Nucleus accumbens (tissue), 56 donors: Measurements from ENCODE around the gene RPL18.
A peak's percentile ranks its signal among the peaks of the same experiment; 100 is the strongest.

Experiments
- DNase-seq, 56 donors: peaks; one replicate each; lab custom pipeline; 2025; lab: John Stamatoyannopoulos, UW

The RPL18 gene

DNA sequence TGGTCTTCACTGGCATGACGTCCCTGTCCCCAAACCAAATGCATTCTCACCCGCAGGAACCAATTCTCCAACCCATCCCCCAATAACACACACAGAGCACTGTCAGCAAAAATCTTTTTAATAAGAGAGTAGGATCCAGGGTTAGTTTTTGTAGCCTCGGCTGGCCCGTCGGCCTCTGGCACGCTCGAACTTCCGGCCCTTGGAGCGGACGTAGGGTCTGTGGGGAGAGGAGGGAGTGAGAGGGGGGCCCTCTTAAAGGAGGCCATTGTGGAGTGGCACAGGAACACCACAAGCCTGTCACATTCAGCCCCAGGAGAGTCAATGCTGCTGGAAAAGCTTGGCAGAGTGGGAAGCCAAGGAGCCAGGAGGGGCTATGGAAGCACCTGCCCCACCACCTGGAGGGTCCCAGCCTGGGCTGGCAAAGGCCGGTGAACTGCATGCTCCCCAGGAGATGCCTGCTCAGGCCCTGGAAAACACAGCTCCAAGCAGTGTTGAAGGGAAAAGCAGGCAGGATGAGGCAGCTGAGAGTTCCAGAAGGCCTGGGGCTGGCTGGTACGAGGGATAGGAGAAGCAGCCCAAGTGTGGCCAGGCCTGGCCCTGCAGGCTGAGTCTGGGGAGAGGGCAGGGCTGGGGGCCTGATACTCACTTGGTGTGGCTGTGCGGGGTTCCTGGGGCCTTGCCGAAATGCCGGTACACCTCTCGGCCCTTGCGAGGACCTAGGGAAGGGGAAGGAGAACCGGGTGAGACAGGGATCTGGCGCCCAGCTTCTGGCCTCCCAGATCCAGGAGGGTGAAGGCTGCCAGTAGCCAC lies 3.5 kb downstream of the RPL18 start:
- no peak for DNase-seq

DNA sequence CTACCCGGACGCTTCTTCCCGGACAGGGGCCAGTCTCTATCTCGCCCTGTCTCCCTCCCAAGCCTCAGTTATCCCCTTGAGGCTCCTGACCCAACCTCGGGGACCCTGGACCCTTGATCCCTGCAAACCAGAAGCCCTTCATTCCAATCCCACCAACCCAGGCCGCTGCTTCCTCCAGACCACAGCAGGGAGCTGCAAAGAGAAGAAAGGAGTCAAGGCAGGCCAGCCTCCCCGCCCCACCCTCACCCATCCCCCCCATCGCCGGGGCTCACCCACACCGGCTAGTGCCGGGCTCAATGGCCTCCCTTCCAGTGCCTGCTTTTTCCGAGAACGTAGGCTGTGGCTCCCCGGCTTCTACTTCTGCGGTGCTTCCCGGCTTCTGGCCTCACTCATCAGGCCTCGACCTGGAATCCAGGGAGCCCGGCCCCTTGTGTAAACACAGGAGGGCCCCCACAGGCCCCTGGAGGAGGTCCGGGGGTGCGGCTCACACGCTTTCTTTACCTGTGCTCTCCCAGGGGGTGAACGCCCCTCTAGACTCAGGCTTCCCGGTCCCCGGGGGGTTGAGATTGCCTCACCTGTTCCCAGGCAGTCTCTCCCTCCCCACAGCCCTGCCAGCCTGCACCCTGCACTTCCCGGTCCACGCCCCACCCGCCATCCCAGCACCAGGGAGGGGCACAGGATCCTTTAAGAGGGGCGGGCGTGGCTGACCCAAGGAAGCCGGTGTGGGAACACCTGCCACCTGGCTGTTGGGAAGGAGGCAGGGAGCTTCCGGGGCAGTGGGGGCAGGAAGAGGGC lies 4.3 kb downstream of the RPL18 start, which contains the start of gene FAM83E:
TSS of gene FAM83E (minus strand) at position 641 of the 795 bp plus-strand sequence. CDS start 1,704 bp downstream, outside the sequence.
- DNase-seq, result no peak

DNA sequence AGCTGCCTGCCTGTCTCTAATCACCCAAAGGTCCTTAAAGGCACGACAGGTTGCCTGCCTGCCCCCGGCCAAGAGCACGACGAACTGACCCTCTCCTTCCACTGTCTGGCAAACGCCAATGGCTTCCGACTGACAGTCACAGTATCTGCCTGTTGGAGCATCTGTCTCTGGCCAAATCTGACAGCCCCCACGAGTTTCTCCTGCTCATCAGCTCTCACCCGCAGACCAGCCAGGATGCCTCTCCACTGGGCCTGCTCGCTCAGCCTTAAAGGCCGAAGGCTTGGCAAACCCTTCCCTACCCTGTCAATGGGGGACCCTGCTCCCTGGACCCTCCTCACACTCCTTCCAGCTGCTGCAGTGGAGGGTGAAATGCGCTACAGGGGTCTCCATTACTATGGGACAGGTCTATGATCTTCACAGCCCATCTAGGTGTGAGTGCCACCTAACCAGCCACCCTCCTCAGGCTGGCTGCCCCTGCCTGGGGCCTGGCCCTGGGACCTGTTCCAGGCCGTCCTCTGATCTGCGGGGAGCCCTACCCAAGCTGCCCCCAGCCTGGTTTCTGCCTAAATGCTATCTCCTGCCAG lies 5.0 kb downstream of the RPL18 start:
- DNase-seq, result no peak

DNA sequence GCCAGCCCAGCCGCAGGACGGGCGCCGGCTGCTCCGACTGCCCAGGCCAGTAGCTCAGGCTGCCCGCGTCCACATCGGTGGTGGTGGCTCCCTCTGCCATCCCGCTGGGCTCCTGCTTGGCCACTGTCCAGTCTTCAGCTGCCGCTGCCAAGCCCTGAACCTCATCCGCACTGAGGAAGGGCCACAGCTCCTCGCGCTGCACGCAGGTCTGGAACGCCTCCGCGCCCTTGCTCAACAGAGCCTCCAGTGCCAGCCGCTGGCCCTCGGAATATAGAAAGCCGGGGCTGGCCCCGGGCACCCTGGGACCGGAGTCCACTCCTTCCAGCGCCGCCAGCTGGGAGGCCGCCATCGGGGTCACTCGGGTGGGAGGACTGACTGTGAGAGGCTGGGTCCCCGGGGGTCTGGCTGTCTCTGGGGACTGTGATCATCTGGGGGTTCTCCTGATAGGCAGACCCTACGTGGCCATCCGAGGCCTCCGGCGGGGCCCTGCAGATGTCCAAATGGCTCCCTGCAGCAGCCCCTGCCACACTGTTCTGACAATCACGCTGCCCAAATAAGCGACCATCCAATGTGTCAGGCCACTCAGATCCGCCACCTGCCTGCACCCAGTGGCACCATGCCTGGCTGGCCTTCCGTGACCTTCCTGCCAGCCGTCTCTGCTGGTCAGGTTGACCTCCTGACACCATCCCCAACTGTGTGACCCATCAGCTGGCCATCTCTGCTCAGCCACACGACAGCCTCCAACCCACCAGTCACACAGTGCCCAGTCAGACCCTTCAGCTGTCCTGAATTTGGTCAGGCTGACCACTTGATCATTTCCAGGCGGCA lies 5.7 kb downstream of the RPL18 start:
- DNase-seq, result peak in 32 of 56 donors; percentile 16 to 73 (median 36)

DNA sequence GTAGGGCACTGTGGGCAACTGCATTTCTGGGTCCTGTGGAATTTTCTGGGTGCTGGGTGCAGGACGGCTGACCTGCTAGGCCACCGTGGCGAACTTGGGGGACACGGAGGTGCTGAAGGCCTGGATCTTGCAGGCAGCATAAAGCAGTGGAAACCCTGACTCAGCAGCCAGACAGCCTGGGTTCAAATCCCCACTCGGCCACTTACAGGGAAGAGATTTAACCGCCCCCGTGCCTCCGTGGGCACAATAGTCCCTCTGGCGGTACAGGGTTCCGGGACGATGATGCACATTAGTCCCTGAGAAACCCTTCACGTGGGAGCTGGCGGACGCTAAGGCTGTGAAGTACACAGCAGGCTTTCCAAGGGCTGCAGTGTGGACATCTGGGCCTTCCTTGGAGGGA lies 7.1 kb downstream of the RPL18 start:
- DNase-seq, result no peak

DNA sequence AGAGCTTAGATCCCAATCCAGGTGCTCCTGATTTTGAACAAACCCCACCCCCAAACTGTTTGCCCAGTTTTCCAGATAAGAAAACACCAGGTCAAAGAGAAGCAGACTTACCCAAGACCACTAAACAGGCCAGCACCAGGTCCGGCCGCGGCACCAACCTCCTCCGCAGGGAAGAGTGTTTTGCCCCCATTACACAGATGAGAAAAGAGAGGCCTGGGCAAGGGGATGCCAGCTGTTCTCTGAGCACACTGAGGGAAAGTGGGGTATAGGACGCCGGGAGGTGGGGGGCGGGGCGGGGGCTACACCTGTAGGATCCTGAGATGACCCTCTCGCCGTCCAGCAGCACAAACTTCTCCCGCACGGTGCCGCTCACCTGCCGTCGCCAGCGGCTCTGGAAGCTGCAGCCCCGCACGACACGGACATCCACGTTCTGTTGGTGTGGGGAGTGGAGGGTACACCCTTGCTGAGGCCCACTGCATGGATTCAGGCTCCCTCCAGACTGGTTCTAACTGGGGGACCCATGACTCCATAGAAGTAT lies 9.3 kb downstream of the RPL18 start:
- DNase-seq, result no peak

DNA sequence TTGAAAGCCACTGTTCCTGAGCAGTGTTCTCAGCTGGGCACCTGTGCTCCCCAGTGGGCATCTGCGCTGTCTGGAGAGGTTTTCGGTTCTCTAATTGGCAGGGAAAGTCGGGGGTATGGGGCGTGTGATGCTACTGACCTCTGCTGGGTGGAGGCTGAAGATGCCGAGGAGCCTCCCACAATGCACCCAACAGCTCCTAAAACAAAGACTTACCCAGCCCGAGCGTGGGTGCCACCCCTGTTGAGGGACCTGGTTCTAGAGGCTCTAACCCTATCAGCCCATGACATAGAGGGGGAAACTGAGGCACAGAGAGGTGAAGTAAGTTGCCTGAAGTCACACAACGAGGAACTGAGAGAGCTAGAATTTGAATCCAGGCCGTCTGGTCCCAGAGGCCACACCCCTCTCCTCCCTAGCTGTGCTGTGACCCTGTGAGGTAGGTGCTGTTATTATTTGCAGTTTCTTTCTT lies 10.1 kb downstream of the RPL18 start:
- DNase-seq, result peak in 11 of 56 donors; percentile 9 to 55 (median 23)

DNA sequence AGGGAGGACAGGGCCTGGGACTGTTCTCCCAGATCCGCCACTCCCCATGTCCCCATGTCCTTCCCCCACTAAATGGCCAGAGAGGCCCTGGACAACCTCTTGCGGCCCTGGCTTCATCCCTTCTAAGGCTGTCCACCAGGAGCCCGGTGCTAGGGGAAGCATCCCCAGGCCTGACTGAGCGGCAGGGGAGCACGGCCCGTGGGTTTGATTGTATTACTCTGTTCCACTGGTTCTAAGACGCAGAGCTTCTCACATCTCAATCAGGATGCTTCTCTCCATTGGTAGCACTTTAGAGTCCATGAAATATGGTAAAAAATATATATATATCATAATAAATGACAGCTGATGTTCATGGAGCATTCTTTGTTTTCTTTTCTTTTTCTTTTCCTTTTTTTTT lies 11.6 kb downstream of the RPL18 start:
- no peak for DNase-seq

DNA sequence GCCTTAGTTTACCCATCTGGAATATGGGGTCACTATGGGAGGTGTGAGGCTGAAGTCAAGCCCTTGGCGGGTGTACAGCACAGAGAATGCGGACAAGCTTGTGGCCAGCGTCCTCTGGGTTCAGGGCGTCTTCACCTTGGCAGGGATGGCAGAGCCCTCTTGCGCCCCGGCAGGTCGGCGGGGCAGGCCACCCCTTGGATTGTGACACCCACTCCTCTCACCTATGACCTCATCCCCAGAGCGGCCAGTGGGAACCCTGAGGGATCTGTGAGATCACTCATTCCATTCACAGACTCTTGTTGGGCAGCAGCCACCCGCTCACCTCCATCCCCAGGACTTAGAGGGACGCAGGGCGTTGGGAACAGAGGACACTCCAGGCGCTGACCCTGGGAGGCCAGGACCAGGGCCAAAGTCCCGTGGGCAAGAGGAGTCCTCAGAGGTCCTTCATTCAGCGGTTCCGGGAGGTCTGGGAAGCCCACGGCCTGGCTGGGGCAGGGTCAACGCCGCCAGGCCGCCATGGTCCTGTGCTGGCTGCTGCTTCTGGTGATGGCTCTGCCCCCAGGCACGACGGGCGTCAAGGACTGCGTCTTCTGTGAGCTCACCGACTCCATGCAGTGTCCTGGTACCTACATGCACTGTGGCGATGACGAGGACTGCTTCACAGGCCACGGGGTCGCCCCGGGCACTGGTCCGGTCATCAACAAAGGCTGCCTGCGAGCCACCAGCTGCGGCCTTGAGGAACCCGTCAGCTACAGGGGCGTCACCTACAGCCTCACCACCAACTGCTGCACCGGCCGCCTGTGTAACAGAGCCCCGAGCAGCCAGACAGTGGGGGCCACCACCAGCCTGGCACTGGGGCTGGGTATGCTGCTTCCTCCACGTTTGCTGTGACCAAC lies 12.3 kb downstream of the RPL18 start, which contains the start of gene SPACA4:
TSS of gene SPACA4 (plus strand) at position 280 of the 896 bp plus-strand sequence. CDS start at position 517, 237 bp downstream.
- DNase-seq, result no peak

DNA sequence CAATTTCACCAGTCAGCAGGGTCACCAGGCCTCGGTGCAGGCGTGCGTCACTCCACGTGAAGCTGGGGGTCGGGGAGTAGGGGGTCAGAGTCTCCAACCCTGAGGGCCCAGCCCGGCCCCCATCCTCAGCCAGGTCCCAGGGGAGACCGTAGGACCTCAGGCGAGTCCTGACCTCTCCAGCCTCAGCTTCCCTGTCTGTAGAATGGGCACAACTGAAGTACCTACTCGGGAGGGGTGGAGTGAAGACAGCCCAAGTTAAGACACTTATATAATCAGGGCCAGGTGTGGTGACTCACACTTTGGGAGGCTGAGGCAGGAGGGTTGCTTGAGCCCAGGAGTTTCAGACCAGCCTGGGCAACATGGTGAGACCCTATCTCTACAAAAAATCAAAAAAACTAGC lies 15.1 kb downstream of the RPL18 start:
- no peak for DNase-seq

DNA sequence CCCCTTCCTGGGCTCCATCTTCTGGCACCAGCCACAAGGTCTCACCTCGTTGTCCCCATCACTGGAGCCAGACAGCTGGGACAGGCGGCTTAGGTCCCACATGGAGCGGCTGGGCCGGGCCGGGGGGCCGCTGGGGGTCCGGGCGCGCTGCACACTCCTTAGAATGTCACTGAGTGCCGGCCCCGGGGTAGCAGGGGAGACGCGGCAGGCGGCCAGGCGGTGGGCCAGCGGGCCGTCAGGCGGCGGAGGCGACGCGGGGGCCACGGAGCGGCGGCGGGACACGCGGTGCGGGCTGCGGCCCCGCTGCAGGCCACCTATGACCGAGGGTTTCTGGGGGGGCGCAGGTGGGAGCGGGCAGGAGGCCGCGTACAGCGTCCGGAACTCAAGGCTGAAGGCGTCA lies 15.5 kb downstream of the RPL18 start:
- no peak for DNase-seq

DNA sequence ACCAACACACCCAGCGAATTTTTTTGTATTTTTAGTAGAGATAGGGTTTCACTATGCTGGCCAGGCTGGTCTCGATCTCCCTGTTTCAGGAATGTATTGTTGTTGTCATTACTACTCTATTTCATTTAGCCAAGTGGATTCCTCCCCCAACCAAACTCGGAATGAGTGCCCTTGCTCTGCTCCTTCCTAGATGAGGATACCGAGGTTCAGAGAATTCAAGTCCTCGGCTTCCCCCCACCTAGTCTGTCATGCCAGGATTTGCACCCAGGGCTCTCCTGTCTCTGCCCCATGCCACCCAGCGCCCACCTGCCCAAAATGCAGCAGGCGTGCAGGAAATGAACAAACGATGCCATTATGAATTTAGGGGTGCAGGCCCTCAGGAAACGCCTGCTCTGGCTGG lies 16.0 kb downstream of the RPL18 start:
- no peak for DNase-seq

DNA sequence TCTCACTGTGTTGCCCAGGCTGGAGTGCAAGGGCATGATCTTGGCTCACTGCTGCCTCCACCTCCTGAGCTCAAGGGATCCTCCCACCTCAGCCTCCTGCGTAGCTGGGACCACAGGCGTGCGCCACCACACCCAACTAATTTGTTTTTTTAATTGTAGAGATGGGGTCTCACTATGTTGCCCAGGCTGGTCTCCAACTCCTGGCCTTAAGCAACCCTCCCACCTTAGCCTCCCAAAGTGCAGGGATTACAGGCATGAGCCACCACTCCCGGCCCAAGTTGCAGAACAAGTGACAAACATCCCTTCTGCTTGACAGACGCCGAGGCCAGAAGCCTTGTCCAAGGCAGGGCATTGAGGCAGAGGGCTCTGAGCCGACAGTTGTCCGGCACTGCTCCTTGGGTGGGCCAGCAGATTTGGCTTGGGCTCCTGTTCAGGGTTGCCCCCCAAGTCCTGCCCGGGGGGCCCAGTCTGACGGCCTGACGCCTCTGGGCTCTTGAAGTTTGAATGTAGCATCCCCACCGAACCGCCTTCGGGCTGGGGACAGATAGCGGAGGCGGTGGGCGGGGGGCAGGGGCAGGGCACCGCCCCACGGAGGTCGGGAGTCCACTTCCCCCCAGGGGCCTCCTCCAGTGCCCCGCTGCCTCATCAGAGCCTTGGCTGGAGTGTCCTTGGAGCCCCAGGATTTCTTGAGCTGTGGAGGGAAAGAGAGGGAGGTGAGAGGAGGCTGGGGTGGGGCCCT lies 18.1 kb downstream of the RPL18 start:
- DNase-seq, result no peak

DNA sequence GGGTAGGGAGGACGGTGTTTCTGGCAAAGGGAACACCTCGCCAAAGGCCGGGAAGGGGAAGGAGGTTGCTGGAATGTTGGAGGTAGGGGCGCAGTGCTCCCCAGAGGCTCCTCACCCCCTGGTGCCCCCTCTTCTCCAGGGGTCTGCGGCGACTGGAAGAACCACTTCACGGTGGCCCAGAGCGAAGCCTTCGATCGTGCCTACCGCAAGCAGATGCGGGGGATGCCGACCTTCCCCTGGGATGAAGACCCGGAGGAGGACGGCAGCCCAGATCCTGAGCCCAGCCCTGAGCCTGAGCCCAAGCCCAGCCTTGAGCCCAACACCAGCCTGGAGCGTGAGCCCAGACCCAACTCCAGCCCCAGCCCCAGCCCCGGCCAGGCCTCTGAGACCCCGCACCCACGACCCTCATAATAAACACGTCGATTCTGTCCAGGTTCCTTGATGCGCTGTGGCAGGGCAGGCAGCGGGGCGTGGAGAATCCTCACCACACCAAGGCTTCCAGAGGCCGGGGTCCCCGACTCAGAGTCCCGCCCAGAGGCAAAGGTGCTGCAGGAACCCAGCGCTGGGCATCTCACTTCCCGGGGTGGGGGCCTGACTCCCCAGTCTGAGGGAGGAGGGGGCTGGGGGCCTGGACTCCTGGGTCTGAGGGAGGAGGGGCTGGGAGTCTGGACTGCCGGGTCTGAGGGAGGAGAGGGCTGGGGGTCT lies 19.8 kb downstream of the RPL18 start:
- DNase-seq, result no peak

DNA sequence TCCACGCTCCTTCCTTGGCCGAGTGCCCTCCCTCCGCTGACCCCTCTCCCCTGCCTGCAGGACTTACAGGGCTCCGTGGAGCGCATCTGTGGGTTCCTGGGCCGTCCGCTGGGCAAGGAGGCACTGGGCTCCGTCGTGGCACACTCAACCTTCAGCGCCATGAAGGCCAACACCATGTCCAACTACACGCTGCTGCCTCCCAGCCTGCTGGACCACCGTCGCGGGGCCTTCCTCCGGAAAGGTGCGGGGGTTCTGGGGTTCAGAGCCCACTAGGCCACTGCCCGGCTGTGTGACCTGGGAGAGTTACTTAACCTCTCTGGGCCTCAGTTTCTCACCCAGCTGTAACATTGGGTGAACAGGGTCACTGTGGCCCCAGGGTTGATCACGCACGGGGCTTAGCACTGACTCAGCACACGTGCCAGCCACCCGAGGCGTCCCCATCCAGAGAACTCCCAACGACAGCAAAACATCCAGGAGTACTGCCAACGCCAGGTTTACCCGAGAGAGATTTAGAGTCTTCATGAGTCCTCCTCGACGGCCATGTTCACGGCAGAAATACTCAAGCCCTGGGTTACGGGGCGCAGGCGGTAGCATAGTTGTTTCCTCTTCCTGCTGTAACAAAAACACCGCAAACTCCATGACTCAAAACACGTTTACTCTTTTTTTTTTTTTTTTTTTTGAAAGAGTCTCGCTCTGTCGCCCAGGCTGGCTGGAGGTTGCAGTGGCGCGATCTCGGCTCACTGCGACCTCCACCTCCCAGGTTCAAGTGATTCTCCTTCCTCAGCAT lies 22.1 kb downstream of the RPL18 start:
- no peak for DNase-seq

DNA sequence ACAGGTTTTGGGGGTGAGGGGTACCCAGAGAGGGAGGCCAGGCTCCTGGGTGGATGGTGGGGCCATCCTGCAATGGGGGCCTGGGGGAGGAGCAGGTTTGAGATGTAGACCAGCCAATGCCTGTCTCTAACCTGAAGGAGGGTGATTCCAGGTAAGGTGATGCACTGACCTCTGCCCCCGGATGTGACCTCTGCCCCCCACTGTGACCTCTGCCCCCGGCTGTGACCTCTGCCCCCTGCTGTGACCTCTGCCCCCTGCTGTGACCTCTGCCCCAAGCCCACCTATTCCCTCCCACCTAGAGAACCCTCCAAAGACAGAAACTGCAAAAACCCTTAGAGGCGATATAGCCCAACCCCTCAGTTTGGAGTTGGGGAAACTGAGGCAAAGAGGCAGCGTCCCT lies 22.7 kb downstream of the RPL18 start:
- DNase-seq, result no peak

DNA sequence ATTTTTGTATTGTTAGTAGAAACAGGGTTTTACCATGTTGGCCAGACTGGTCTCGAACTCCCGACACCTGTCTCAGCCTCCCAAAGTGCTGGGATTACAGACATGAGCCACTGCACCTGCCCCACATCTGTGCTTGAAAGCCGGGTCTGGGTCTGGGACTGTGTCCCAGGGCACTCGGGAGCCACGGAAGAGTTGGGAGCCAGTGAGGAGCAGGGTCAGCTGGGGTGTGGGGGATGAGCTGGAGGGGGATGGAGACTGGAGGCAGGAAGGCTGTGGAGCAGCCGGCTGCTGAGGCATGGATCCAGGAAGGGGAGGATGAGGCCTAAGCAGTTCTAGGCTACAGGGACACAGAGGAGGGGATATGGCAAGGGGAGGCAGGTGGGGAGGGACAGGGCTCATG lies 23.1 kb downstream of the RPL18 start:
- no peak for DNase-seq
